ENCODE data around the gene PATL1.
A peak's percentile ranks its signal among the peaks of the same experiment; 100 is the strongest.

The PATL1 gene

DNA sequence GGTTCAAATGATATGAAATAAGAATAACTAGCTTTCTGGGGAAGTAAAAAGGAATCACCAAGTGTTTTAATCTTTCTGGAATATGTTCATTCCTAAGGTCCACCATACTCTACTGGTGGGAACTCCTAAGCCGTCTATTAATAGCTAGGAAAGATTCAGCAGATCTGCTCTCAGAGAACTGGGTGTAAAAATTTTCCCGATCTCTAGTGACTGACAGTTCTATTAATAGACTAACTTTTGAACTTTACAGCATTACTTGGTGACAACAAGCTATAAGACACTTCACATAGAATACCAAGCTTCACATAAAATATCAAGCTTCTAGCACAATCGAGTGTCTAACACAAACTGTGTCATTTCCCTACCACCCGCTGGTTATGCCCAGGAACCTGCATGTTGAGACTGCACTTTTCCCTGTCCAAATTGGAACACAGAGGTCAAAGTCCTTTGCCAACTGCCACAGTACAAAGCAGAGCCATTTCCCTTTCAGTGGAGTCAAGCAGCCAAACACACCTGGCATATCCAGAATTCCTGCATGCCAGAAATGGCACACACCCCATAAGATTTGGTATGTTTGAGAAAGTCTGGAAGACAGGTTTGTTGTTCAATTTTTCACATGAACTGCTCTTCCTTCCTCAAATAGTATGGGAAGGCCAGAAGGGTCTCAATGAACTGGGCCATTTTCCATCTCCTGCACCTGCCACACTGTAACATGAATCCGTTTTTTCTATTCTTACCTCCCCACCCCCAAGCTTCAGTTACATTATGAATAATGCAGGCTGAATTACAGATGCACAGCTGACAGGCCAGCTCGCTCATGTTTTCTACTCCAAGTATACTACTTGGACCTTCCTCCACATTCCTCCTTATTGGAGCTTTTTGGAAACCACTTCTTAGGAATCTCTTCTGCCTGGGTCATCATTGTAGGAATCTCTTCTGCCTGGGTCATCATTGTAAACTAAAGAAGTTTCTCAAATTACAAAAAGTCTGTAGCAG, 57.0 kb downstream of the PATL1 start:
- DNase-seq: no peak

DNA sequence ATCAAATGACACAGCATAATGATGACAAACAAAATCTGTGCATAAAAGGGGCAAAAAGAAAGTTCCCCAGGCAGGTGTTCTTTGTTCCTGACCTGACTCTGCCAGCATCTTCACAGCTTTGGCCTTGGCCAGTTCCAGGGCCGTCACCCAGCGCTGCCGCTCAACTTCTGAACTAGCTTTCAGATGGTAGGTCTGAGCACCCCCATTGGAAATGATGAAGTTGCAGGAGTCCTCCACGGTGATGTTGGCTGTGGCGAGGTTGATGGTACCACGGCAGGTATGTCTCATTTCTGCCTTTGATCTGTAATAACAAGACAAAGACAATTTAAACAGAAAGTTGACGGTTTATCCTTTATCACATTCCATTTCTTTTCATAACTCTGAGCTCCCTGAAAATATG, 58.5 kb downstream of the PATL1 start:
- no peak for DNase-seq

DNA sequence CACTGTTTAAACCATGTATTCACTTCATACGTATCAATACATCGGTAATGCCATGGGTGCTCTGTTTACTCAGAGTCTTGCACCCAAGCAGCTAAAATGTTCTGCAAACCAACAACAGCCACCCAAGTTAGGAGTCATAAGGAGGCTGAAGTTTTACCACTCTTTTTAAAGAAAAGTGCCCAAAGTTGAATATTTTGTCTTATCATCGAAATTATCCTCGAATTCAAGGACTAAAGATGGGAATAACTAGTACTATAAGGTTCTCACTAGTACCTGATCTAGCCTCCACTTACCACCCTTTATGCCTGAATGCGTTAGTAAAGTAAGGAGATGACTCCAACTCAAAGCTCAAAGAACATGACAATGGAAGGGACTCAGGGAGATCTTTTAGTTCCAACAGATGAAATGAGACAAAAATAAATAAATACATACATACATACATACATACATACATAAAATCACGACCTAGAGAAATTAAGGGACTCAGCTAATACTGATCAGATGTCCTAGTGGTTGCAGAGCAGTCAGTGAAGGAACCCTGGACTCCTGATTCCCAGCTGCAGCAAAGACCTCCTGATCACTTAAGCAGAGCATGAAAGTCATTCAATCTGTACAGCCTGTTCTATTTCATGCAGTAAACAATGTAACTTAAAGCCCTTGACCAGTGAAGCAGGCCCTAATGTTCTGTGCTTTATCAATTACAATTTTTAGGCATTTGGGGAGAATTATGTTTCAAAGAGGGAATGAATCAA, 61.0 kb downstream of the PATL1 start:
- no peak for DNase-seq

DNA sequence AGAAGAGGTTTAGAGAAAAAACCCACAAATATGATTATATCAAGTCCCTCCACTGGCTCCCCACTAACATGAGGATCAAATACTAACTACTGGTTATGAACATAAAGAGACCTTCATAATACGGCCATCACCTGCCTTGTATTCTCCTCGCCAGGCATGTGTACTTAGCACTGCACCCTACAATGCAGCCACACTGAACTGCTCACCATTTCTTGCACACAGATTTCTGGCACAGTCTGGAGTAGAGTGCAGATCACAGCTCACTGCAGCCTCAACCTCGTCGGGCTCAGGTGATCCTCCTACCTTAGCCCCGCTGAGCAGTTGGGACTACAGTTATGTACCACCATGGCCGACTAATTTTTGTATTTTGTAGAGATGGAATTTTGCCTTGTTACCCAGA, 66.4 kb downstream of the PATL1 start:
- no peak for DNase-seq

DNA sequence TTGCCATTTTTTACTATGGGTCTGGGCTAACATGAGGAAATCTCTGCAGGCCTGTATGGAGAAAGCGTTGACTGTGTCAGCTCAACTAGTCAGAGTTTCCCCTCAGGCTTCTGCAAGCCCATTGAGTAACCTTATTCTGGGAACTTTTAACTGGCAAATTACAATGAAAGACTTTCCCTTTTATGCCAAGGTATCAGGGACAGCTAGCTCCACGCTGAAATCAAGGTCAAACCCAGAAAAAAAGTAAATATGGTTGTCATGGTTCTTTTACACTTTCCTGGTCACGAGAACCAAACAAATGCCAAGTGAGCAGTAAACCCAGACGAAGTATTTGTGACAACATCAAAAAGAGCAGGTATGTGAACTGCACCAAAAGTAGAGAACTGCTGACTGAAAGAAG, 67.0 kb downstream of the PATL1 start:
- peak in 1 of 14 donors; percentile 23 for DNase-seq

DNA sequence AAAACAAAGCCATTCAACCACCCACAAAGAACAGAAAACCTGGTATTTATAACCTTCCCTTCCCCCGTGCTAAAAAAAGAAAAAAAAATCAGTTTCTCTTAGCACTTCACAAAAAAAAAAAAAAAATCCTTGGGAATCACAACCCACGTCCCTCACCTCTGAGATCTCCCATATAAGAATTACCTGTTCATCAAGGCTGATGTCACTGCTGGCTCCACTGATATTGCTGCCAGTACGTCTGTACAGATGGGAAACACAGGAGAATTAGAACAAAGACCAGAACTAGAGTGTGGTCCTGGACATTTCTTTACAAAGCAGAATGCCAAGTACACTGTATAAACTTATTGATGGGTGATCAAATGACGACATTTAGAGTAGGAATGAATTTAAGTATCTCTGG, 68.2 kb downstream of the PATL1 start:
- DNase-seq: no peak

DNA sequence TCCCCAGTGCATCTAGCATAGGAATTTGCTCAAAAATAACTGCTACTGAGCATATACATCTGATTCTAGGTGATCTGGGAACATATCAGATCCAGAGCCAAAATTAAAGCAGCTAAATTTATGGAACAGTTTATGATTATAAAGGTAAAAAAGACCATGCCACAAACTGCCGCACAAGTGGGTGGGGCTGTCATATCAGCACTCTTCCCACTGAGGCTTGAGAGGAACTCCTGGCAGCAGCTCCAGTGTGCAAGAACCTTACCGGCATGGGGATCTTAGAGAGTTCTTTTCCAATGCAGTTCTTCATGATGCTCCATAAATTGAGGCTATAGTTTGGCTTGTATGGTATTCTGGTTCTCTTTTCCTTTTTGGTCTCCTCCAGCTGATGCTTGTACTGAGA, 68.6 kb downstream of the PATL1 start:
- no peak for DNase-seq

DNA sequence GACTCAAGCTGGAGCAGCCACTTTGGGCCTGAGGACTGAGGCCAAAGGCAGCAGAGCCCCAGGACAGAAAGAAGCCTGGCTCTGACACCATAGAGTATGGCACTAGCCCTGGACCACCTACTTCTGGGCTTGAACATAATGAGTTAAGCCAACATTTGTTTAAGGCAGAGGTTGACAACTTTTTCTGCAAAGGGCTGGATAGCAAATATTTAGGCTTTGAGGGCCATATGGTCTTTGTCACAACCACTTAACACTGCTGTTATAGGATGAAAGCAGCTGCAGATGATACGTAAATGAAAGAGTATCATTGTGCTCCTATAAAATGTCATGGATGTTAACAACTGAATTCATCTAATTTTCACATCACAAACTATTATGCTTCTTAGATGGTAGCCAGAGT, 69.9 kb downstream of the PATL1 start:
- DNase-seq: no peak

Measured in C1 segment of cervical spinal cord (tissue), 14 donors.